T follicular helper cell (primary cell): ENCODE data around the gene PAX8.

Experiments
- DNase-seq: peaks from one replicate; pipeline ENCODE4 v3.0.0-alpha.2; 2020; ENCODE audit warnings: low read depth

The PAX8 gene

GRCh38 chr2:113183264-113183663 lies 95.5 kb downstream of the PAX8 start:
- no peak for DNase-seq

GRCh38 chr2:113182471-113183260 lies 96.1 kb downstream of the PAX8 start:
- DNase-seq, result no peak

- DNase-seq, result no peak
Measured at GRCh38 chr2:113181258-113182051, 97.3 kb downstream of the PAX8 start.

- DNase-seq, result no peak
Measured at GRCh38 chr2:113180131-113180946, 98.4 kb downstream of the PAX8 start.

- no peak for DNase-seq
Measured at GRCh38 chr2:113179446-113180045, 99.2 kb downstream of the PAX8 start.

- DNase-seq, result no peak
Measured at GRCh38 chr2:113178891-113179290, 99.8 kb downstream of the PAX8 start.

- DNase-seq, result no peak
Measured at GRCh38 chr2:113178069-113178746, 100.5 kb downstream of the PAX8 start.

GRCh38 chr2:113176696-113177355 lies 101.9 kb downstream of the PAX8 start:
- no peak for DNase-seq

GRCh38 chr2:113175736-113176695 lies 102.7 kb downstream of the PAX8 start:
- DNase-seq, result no peak

GRCh38 chr2:113175042-113175628 lies 103.6 kb downstream of the PAX8 start:
- peak; percentile 43 for DNase-seq

- DNase-seq, result no peak
Measured at GRCh38 chr2:113174376-113174750, 104.4 kb downstream of the PAX8 start.

- peak; percentile 75 for DNase-seq
Measured at GRCh38 chr2:113173542-113174375, 105.0 kb downstream of the PAX8 start, which contains the start of gene PSD4. PSD4 (plus strand) TSS chr2:113173971; CDS start chr2:113182457, 8,486 bp downstream.

GRCh38 chr2:113172721-113173541 lies 105.8 kb downstream of the PAX8 start:
- no peak for DNase-seq

- no peak for DNase-seq
Measured at GRCh38 chr2:113171334-113172075, 107.2 kb downstream of the PAX8 start.

- no peak for DNase-seq
Measured at GRCh38 chr2:113169586-113169985, 109.1 kb downstream of the PAX8 start.

- DNase-seq, result no peak
Measured at GRCh38 chr2:113169002-113169530, 109.7 kb downstream of the PAX8 start.
